ENCODE data around the gene IFI16. TPM values are rescaled to one million over a fixed set of nuclear protein-coding genes. Genes with fewer than 3 reads are reported as not detected.
"Not testable (repeated sequence)": the region's sequence is repeated elsewhere in the genome, so short reads cannot be mapped to it uniquely, and the experiment has no call there.

IFI16 gene
- total RNA-seq, 1 donor from 2014 or later: 8.9 TPM

- DNase-seq (ENCODE audit: low spot score, unreplicated experiment): no peak
- no peak overlapping the region for H3K27ac Mint-ChIP-seq
- TF ChIP-seq CTCF (IDR thresholded peaks at IDR 0.05; ENCODE audit: unreplicated experiment): no peak
- no peaks in the 10 kb centered on the region for H3K27me3 Mint-ChIP-seq
- H3K36me3 Mint-ChIP-seq (ENCODE audit: insufficient read depth): no peaks in the 10 kb centered on the region
- H3K9me3 Mint-ChIP-seq (ENCODE audit: low read depth): no peaks in the 10 kb centered on the region
- no peaks in the 10 kb centered on the region for H3K4me1 Mint-ChIP-seq (ENCODE audit: low read depth)
- no peak overlapping the region for H3K4me3 Mint-ChIP-seq (ENCODE audit: low read depth)
Observed at GRCh38 chr1:159040893-159041724, 31.4 kb downstream of the IFI16 start.

- H3K9me3 Mint-ChIP-seq (ENCODE audit: low read depth); H3K36me3 Mint-ChIP-seq (ENCODE audit: insufficient read depth); H3K27ac Mint-ChIP-seq; DNase-seq (ENCODE audit: low spot score, unreplicated experiment); H3K4me1 Mint-ChIP-seq (ENCODE audit: low read depth); H3K27me3 Mint-ChIP-seq; H3K4me3 Mint-ChIP-seq (ENCODE audit: low read depth): not testable (repeated sequence)
Observed at GRCh38 chr1:159046486-159046885, 36.8 kb downstream of the IFI16 start.

DNA sequence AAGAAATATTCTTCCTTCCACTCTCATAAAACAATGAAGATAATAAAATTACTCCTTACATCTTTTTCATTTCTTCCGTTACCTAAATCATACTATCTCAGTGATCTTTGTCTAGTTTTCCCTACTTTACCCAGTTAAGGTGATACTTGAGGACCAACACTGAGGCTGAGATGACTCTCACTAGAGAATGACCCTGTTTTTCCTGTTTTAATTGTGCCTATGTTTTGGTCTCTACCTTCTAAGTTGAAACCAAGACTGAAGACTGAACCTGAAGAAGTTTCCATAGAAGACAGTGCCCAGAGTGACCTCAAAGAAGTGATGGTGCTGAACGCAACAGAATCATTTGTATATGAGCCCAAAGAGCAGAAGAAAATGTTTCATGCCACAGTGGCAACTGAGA is 41.7 kb downstream of the IFI16 start:
- no peak for TF ChIP-seq CTCF (IDR thresholded peaks at IDR 0.05; ENCODE audit: unreplicated experiment)
- H3K27ac Mint-ChIP-seq: no peak overlapping the region
- H3K36me3 Mint-ChIP-seq (ENCODE audit: insufficient read depth): peaks cover 2% of the 10 kb centered on the region
- H3K27me3 Mint-ChIP-seq: no peaks in the 10 kb centered on the region
- H3K4me3 Mint-ChIP-seq (ENCODE audit: low read depth): no peak overlapping the region
- H3K4me1 Mint-ChIP-seq (ENCODE audit: low read depth): peaks cover 2% of the 10 kb centered on the region
- DNase-seq (ENCODE audit: low spot score, unreplicated experiment): no peak
- no peaks in the 10 kb centered on the region for H3K9me3 Mint-ChIP-seq (ENCODE audit: low read depth)

DNA sequence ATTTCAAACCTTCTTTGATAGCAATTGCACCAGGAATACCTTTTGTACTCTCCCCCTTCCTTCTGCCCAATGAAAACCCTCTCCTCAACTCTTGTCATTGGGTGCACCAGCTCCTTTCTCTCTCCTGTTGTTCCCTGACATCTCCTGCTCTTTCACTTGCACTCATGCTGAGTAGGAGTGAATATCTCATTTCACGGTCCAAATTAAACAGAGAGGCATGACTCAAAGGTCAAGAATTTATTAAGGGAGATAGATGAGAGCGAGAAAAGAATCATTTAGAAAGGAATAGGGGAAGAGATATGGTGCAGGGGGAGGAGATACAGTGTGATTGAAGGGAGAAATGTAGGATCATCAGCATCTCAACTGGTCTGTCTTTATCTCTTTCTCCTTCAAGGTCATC is 44.7 kb downstream of the IFI16 start:
- DNase-seq (ENCODE audit: low spot score, unreplicated experiment): no peak
- Mint-ChIP-seq H3K27me3 (no peaks in the 10 kb centered on the region), H3K4me1 (ENCODE audit: low read depth) (peaks cover 2% of the 10 kb centered on the region), H3K27ac (no peak overlapping the region), H3K4me3 (ENCODE audit: low read depth) (no peak overlapping the region), H3K9me3 (ENCODE audit: low read depth) (no peaks in the 10 kb centered on the region), H3K36me3 (ENCODE audit: insufficient read depth) (peaks cover 2% of the 10 kb centered on the region)
- TF ChIP-seq CTCF (IDR thresholded peaks at IDR 0.05; ENCODE audit: unreplicated experiment): no peak

DNA sequence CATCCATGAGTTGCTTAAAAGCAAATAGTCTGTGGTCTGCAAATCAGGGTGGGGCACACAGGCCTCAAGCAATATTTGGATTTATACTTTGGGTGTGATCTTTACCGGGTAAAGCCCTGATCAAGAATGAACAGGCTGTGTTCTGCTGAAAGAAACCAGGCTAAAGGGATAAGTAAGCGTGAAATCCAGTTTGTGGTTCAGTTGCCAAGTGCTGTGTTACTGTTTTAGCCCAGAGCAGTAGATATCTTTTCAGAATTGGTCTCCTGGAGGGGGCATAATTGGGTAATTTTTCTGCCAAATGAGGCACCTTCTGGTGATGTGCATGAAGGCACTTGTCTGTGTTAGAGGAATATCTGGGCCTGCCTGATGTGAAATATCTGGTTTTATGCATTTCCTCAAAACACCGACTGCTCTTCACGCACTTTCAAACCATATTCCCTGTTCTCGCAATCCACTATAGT is 45.5 kb downstream of the IFI16 start:
- Mint-ChIP-seq H3K36me3 (ENCODE audit: insufficient read depth) (peaks cover 2% of the 10 kb centered on the region), H3K4me3 (ENCODE audit: low read depth) (no peak overlapping the region), H3K9me3 (ENCODE audit: low read depth) (no peaks in the 10 kb centered on the region), H3K4me1 (ENCODE audit: low read depth) (peaks cover 2% of the 10 kb centered on the region), H3K27me3 (no peaks in the 10 kb centered on the region), H3K27ac (no peak overlapping the region)
- TF ChIP-seq CTCF (IDR thresholded peaks at IDR 0.05; ENCODE audit: unreplicated experiment): no peak
- DNase-seq (ENCODE audit: low spot score, unreplicated experiment): no peak
